Measurements from ENCODE around the gene SBF1. TPM values are rescaled to one million over a fixed set of nuclear protein-coding genes. Genes with fewer than 3 reads are reported as not detected.
"Not testable (repeated sequence)": the region's sequence is repeated elsewhere in the genome, so short reads cannot be mapped to it uniquely, and the experiment has no call there.

The SBF1 gene
- total RNA-seq, 2 experiments from 2014 or later = 100 TPM

- no peaks in the 10 kb centered on the region for H3K27me3 Mint-ChIP-seq (ENCODE audit: low read depth)
- no peak overlapping the region for H3K27ac Mint-ChIP-seq
- no peaks in the 10 kb centered on the region for H3K4me1 Mint-ChIP-seq (ENCODE audit: low read depth)
- no peaks in the 10 kb centered on the region for H3K9me3 Mint-ChIP-seq
- intact Hi-C loops (cut with micrococcal nuclease) = no loop called here
- DNase-seq = no peak
- peaks cover 11% of the 10 kb centered on the region for H3K36me3 Mint-ChIP-seq (ENCODE audit: low read depth)
- CTCF ChIA-PET = interaction anchor here (0.6 kb wide), 1 partner anchor 22 kb away, joined by 3 read pairs; no protein-coding TSS in a partner anchor
- H3K4me3 Mint-ChIP-seq = no peak overlapping the region
These were observed 39.4 kb downstream of the SBF1 start for GRCh38 chr22:50435291-50436014.

DNA sequence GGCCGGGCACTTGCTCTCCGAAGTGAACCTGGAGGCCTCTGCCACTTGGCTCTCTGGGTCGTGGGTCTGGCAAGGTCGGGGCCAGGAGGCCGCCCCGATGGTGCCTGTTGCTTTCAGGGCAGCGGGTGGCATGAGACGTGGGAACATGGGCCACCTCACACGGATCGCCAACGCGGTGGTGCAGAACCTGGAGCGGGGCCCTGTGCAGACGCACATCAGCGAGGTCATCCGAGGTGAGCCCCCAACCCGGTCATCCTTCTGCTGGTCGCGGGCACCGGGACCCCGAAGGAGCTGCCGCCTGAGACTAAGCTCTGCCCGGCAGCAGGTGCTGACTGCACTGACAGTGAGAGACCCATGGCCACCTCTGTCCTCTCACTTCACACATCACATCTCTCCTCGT lies 40.0 kb downstream of the SBF1 start:
- DNase-seq = no peak
- H3K4me1 Mint-ChIP-seq (ENCODE audit: low read depth) = no peaks in the 10 kb centered on the region
- H3K9me3 Mint-ChIP-seq = no peaks in the 10 kb centered on the region
- intact Hi-C loops (cut with micrococcal nuclease) = no loop called here
- H3K36me3 Mint-ChIP-seq (ENCODE audit: low read depth) = peaks cover 11% of the 10 kb centered on the region
- H3K4me3 Mint-ChIP-seq = no peak overlapping the region
- no peak overlapping the region for H3K27ac Mint-ChIP-seq
- CTCF ChIA-PET = no interaction called here
- H3K27me3 Mint-ChIP-seq (ENCODE audit: low read depth) = no peaks in the 10 kb centered on the region

GRCh38 chr22:50432877-50433510 lies 41.8 kb downstream of the SBF1 start:
- H3K9me3 Mint-ChIP-seq; intact Hi-C loops (cut with micrococcal nuclease); H3K27ac Mint-ChIP-seq; H3K27me3 Mint-ChIP-seq (ENCODE audit: low read depth); H3K4me3 Mint-ChIP-seq; DNase-seq; H3K4me1 Mint-ChIP-seq (ENCODE audit: low read depth); CTCF ChIA-PET: not testable (repeated sequence)
- H3K36me3 Mint-ChIP-seq (ENCODE audit: low read depth) = peaks cover 18% of the 10 kb centered on the region

DNA sequence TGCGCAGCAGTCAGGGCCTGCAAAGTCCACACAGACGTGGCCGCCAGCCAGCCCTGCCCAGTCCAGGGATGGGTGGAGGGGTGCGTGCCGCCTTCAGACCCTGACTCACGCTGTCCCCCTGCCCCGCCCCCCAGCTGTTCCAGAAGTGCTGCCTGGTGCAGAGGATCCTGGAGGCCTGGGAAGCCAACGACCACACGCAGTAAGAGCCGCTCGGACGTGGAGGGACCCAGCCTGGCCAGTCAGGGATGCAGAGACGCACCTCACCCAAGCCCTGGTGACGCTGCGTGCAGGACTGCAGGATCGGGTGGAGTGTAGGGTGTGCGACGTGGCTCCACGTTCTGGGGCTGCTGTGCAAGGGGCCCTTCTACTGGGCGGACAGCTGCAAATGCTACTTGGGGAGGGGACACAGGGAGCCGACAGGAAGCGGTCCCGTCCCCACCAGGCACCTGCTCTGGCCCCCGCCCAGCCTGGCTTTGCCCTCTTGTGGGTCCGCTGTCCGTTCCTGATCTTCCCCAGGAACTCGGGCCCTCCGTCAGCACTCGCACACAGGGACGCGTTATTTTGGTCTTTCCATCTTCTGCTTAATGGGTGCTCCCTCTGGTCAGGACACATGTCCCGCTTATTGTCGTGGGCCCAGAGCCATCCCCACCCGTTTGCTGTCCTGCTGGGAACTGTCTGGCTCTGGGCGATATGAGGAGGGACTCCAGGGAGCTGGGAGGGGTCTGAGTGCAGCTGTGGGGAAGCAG lies 42.5 kb downstream of the SBF1 start:
- Mint-ChIP-seq H3K27ac (no peak overlapping the region), H3K36me3 (ENCODE audit: low read depth) (peaks cover 18% of the 10 kb centered on the region), H3K9me3 (no peaks in the 10 kb centered on the region)

DNA sequence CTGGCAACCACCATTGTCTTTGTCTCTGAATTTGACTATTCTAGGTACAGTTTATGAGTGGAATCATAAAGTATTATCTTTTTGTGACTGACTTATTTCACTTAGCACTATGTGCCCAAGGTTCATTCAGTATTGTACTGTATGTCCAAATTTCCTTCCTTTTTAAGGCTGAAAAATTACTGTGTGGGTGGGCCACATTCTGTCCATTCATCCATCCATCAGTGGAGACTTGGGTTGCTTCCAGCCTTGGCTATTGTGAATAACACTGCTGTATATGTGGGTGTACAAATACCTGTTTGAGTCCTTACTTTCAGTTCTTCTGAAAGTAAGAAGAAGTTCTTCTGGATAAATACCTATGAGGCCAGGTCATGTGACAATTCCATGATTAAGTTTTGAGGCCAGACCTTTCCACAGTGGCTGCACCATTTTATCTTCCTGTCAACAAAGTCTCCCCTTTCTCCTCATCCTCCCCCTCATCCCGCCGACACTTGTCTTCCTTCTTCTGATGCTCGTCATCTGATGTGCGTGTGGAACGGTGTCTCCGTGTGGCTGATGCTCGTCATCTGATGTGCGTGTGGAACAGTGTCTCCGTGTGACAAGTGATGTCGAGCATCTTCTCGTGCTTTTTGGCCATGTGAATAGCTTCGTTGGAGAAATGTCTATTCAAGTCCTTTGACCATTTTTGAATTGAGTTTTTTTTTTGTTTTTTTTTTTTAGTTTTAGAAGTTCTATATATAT lies 49.5 kb downstream of the SBF1 start:
- H3K4me1 Mint-ChIP-seq (ENCODE audit: low read depth) = no peaks in the 10 kb centered on the region
- CTCF ChIA-PET = interaction anchor here (0.6 to 0.7 kb wide), 2 partner anchors 17 to 149 kb away, joined by 3 to 4 read pairs; no protein-coding TSS in a partner anchor
- peaks cover 22% of the 10 kb centered on the region for H3K36me3 Mint-ChIP-seq (ENCODE audit: low read depth)
- intact Hi-C loops (cut with micrococcal nuclease) = no loop called here
- no peaks in the 10 kb centered on the region for H3K9me3 Mint-ChIP-seq
- no peak overlapping the region for H3K27ac Mint-ChIP-seq
- no peak overlapping the region for H3K4me3 Mint-ChIP-seq
- no peak for DNase-seq
- no peaks in the 10 kb centered on the region for H3K27me3 Mint-ChIP-seq (ENCODE audit: low read depth)

More for the DNA sequence above, 42.5 kb downstream of the SBF1 start:
- H3K4me3 Mint-ChIP-seq = no peak overlapping the region
- no peaks in the 10 kb centered on the region for H3K27me3 Mint-ChIP-seq (ENCODE audit: low read depth)
- CTCF ChIA-PET = no interaction called here
- no peak for DNase-seq
- intact Hi-C loops (cut with micrococcal nuclease) = no loop called here
- no peaks in the 10 kb centered on the region for H3K4me1 Mint-ChIP-seq (ENCODE audit: low read depth)

GRCh38 chr22:50423956-50424355 lies 50.9 kb downstream of the SBF1 start:
- CTCF ChIA-PET = no interaction called here
- no peak overlapping the region for H3K4me3 Mint-ChIP-seq
- H3K27ac Mint-ChIP-seq = no peak overlapping the region
- no peaks in the 10 kb centered on the region for H3K27me3 Mint-ChIP-seq (ENCODE audit: low read depth)
- peaks cover 20% of the 10 kb centered on the region for H3K36me3 Mint-ChIP-seq (ENCODE audit: low read depth)
- DNase-seq = no peak
- no peaks in the 10 kb centered on the region for H3K9me3 Mint-ChIP-seq
- intact Hi-C loops (cut with micrococcal nuclease) = no loop called here
- H3K4me1 Mint-ChIP-seq (ENCODE audit: low read depth) = no peaks in the 10 kb centered on the region

DNA sequence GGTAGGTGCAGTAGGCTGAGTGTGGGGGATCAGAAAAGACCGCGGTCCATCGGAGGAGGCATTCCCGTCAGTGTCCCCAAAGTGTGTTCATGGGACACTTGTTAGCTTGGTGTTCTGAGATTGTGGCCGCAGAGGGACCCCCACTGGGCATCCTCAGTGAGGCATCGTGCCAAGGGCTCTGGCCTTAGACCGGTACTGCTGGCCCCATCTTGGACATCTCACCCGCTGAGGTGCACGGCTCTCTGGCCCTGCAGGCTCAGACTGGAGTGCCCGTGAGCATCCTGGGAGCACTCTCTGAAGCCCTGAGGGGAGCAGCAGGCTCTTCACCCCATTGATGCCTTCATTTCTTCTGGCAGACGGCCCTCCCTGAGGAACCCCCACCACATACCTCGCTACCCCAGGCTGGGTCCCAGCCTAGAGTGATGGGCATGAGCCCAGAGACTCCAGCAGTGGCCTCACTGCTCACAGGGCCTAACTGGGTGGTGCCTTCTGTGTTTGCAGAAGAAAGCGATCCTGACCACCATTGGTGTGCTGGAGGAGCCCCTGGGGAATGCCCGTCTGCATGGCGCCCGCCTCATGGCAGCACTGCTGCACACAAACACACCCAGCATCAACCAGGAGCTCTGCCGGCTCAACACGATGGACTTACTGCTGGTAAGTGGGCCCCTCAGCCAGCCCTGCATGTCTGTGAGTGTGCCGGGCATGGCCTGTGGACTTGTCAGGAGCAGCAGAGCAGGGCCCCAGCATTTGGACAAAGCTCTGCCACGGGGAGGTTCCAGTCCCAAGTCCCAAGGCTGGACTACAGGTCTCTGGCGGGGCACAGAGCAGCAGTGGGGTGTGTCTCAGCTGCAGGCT lies 51.6 kb downstream of the SBF1 start:
- intact Hi-C loops (cut with micrococcal nuclease) = no loop called here
- Mint-ChIP-seq H3K36me3 (ENCODE audit: low read depth) (peaks cover 19% of the 10 kb centered on the region), H3K4me1 (ENCODE audit: low read depth) (no peaks in the 10 kb centered on the region), H3K9me3 (no peaks in the 10 kb centered on the region), H3K4me3 (no peak overlapping the region), H3K27ac (no peak overlapping the region), H3K27me3 (ENCODE audit: low read depth) (no peaks in the 10 kb centered on the region)
- CTCF ChIA-PET = interaction anchor here (0.6 kb wide), 1 partner anchor 217 kb away, joined by 3 read pairs; no protein-coding TSS in a partner anchor
- DNase-seq = no peak

DNA sequence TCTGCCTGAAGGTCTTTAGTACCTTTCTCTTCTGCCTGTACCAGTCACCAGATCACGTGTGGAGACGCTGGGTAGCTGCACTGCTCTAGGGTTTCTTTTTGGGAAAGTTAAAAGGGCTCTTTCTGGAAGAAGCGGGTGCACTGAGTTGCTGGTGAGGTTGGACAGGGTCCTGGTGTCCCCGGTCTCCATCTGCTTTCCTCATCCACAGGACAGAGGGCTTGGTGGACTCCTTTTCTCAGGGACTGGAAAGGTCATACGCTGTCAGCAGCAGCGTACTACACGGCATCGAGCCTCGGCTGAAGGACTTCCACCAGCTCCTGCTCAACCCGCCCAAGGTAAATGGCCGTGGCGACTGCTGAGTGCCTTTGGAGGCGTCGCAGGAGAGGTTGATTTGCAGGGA lies 52.8 kb downstream of the SBF1 start:
- no peak for DNase-seq
- Mint-ChIP-seq H3K27ac (no peak overlapping the region), H3K4me3 (no peak overlapping the region), H3K36me3 (ENCODE audit: low read depth) (peaks cover 17% of the 10 kb centered on the region), H3K27me3 (ENCODE audit: low read depth) (no peaks in the 10 kb centered on the region), H3K9me3 (no peaks in the 10 kb centered on the region), H3K4me1 (ENCODE audit: low read depth) (no peaks in the 10 kb centered on the region)
- CTCF ChIA-PET = interaction anchor here (0.6 kb wide), 1 partner anchor 215 kb away, joined by 3 read pairs; no protein-coding TSS in a partner anchor
- intact Hi-C loops (cut with micrococcal nuclease) = no loop called here

GRCh38 chr22:50420581-50420980 lies 54.3 kb downstream of the SBF1 start:
- Mint-ChIP-seq H3K27me3 (ENCODE audit: low read depth) (no peaks in the 10 kb centered on the region), H3K4me1 (ENCODE audit: low read depth) (no peaks in the 10 kb centered on the region), H3K36me3 (ENCODE audit: low read depth) (peaks cover 18% of the 10 kb centered on the region), H3K4me3 (no peak overlapping the region), H3K9me3 (no peaks in the 10 kb centered on the region), H3K27ac (no peak overlapping the region)
- DNase-seq = no peak
- intact Hi-C loops (cut with micrococcal nuclease) = no loop called here
- CTCF ChIA-PET = interaction anchor here (0.8 kb wide), 1 partner anchor 18 kb away, joined by 4 read pairs; no protein-coding TSS in a partner anchor

DNA sequence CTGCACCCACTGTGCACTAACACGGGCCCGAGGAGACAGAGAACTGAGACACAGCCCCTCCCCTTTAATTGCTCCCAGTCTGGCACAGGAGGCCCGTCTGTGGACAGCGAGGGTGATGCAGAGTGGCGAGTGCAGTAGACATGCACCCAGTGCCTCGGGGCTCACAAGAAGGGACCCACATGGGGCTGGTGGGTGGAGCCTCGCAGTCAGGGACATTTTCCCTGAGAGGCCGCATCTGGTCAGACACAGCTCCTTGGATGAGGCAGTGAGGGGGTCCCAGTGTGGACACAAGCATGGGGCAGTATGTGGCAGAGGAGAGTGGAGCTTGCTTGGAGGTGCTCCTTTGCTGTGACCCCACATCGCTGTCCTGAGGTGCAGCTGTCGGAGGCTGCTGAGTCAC lies 54.8 kb downstream of the SBF1 start:
- CTCF ChIA-PET = interaction anchor here (0.8 kb wide), 1 partner anchor 19 kb away, joined by 4 read pairs; no protein-coding TSS in a partner anchor

DNA sequence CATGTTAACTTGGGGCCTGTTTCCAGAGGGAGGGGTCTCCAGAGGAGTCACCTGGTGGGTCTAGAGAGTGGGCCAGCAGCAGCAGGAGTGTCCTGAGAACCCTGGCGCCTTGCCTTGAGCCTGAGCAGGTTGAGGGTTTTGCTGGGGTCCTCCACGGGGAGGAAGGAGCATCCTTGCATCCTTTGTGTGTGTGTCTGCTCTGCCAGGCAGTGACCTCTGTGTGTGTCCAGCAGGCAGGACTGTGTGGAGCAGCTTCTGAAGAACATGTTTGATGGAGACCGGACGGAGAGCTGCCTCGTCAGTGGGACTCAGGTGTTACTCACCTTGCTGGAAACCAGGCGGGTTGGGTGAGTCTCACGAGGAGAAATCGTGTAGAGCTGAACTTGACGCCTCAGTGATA lies 55.7 kb downstream of the SBF1 start:
- CTCF ChIA-PET = no interaction called here
- Mint-ChIP-seq H3K4me1 (ENCODE audit: low read depth) (no peaks in the 10 kb centered on the region), H3K27me3 (ENCODE audit: low read depth) (no peaks in the 10 kb centered on the region), H3K4me3 (no peak overlapping the region), H3K27ac (no peak overlapping the region), H3K9me3 (no peaks in the 10 kb centered on the region), H3K36me3 (ENCODE audit: low read depth) (peaks cover 9% of the 10 kb centered on the region)
- intact Hi-C loops (cut with micrococcal nuclease) = no loop called here
- no peak for DNase-seq

More for the DNA sequence above, 54.8 kb downstream of the SBF1 start:
- Mint-ChIP-seq H3K36me3 (ENCODE audit: low read depth) (peaks cover 12% of the 10 kb centered on the region), H3K4me3 (no peak overlapping the region), H3K27ac (no peak overlapping the region), H3K27me3 (ENCODE audit: low read depth) (no peaks in the 10 kb centered on the region), H3K4me1 (ENCODE audit: low read depth) (no peaks in the 10 kb centered on the region), H3K9me3 (no peaks in the 10 kb centered on the region)
- intact Hi-C loops (cut with micrococcal nuclease) = no loop called here
- DNase-seq = no peak
